HG02943 (cell line): ENCODE data around the gene MACROD1.

Source experiments
- ATAC-seq: cut with Tn5 transposase; IDR thresholded peaks from one replicate; pipeline ENCODE4 v1.9.1; 2021; ENCODE audit warnings: mild to moderate bottlenecking, low read depth, moderate library complexity; ENCODE audit not compliant: unreplicated experiment

The MACROD1 gene

GRCh38 chr11:64115531-64116522, 50.1 kb downstream of the MACROD1 start:
- no peak for ATAC-seq

GRCh38 chr11:64114231-64114630, 51.7 kb downstream of the MACROD1 start:
- no peak for ATAC-seq

GRCh38 chr11:64113462-64113780, 52.5 kb downstream of the MACROD1 start:
- no peak for ATAC-seq

- ATAC-seq, result no peak
These were observed 53.0 kb downstream of the MACROD1 start for GRCh38 chr11:64112771-64113461.

GRCh38 chr11:64110465-64111375, 55.2 kb downstream of the MACROD1 start:
- ATAC-seq, result no peak

- no peak for ATAC-seq
These were observed 56.6 kb downstream of the MACROD1 start for GRCh38 chr11:64109332-64109731.

- ATAC-seq, result no peak
These were observed 58.6 kb downstream of the MACROD1 start for GRCh38 chr11:64107303-64107702.

- no peak for ATAC-seq
These were observed 61.3 kb downstream of the MACROD1 start for GRCh38 chr11:64104632-64105031.

GRCh38 chr11:64103277-64103985, 62.5 kb downstream of the MACROD1 start:
- ATAC-seq, result no peak

GRCh38 chr11:64102005-64102738, 63.7 kb downstream of the MACROD1 start:
- ATAC-seq, result no peak

GRCh38 chr11:64101461-64101860, 64.5 kb downstream of the MACROD1 start:
- no peak for ATAC-seq

- ATAC-seq, result no peak
These were observed 65.0 kb downstream of the MACROD1 start for GRCh38 chr11:64100782-64101353.

GRCh38 chr11:64100360-64100759, 65.6 kb downstream of the MACROD1 start:
- ATAC-seq, result no peak

- ATAC-seq, result no peak
These were observed 66.5 kb downstream of the MACROD1 start for GRCh38 chr11:64099436-64099835.

GRCh38 chr11:64098318-64098831, 67.5 kb downstream of the MACROD1 start:
- ATAC-seq, result no peak

GRCh38 chr11:64097468-64098317, 68.2 kb downstream of the MACROD1 start:
- ATAC-seq, result no peak

GRCh38 chr11:64096835-64097234, 69.1 kb downstream of the MACROD1 start:
- ATAC-seq, result no peak

- ATAC-seq, result no peak
These were observed 70.0 kb downstream of the MACROD1 start for GRCh38 chr11:64095949-64096348.
